ENCODE data around the gene GSK3A. TPM values are rescaled to one million over a fixed set of nuclear protein-coding genes. Genes with fewer than 3 reads are reported as not detected.

The GSK3A gene
- total and polyA plus RNA-seq, 2 of the 8 experiments (the other 6 are each of a cell fraction or from before 2014, with no cell fraction given) = 55.3 to 84.0 TPM

- TF ChIP-seq BRCA1 (IDR thresholded peaks at IDR 0.05; ENCODE audit: low read depth, low read length) = no peak
- no peak for TF ChIP-seq TAF7 (optimal IDR thresholded peaks at IDR 0.05; ENCODE audit: borderline replicate concordance, low read depth, low read length)
- no peak for TF ChIP-seq CHD1 (IDR thresholded peaks at IDR 0.05; ENCODE audit: low read depth, low read length)
- TF ChIP-seq EGR1 (IDR thresholded peaks at IDR 0.05; ENCODE audit: borderline replicate concordance, low read depth, low read length) = no peak
- no peak for TF ChIP-seq CTCF (IDR thresholded peaks at IDR 0.05; ENCODE audit: control extremely low read depth in 1 of 3, insufficient read depth in 1 of 3, low read depth in 1 of 3, low read length in 3 of 3)
Observed at GRCh38 chr19:42197375-42197817, 45.0 kb downstream of the GSK3A start (continued).
